ENCODE results near the gene NIN. TPM values are rescaled to one million over a fixed set of nuclear protein-coding genes. Genes with fewer than 3 reads are reported as not detected.

NIN gene
- total RNA-seq, 1 donor from 2014 or later, result 27.4 TPM

DNA sequence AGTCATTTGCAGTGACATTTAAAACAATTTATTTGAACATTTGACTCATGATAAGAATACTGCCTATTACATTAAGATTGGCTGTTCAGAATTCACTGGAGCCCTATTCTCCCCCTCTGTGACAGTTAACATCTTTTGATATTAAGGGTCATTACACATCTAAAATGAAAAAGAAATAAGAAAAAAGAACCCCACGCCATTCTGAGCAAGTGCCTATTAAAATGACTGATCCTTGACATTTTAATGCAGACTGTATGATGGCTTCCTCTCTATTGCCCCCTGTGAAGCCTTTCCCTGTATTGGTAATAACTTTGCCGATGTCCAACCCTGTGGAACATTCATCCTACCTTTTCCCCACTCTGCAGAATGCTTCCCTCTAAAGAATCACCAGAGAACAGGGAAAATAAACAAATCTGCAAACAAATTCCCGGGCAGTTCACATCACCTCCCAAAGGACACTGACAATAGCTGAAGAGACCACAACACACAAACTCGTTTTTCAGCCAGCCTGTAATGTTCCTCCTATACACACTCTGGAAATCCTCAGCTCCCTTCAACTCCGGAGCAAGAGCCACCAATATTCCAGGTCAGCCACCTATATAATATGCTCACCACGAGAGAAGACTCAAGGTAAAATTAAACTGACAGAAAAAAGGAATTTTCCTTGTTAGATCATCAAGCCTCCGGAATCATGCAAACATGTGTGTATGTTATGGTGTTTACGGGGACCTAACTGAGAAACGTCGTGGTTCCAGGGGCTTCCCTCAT, 2.1 kb downstream of the NIN start:
- intact Hi-C loops (cut with micrococcal nuclease), result no loop called here
- no peak overlapping the region for H3K27ac ChIP-seq (replicated peaks)
- no peaks in the 10 kb centered on the region for H3K9me3 ChIP-seq (replicated peaks)
- TF ChIP-seq, protein P1, sequence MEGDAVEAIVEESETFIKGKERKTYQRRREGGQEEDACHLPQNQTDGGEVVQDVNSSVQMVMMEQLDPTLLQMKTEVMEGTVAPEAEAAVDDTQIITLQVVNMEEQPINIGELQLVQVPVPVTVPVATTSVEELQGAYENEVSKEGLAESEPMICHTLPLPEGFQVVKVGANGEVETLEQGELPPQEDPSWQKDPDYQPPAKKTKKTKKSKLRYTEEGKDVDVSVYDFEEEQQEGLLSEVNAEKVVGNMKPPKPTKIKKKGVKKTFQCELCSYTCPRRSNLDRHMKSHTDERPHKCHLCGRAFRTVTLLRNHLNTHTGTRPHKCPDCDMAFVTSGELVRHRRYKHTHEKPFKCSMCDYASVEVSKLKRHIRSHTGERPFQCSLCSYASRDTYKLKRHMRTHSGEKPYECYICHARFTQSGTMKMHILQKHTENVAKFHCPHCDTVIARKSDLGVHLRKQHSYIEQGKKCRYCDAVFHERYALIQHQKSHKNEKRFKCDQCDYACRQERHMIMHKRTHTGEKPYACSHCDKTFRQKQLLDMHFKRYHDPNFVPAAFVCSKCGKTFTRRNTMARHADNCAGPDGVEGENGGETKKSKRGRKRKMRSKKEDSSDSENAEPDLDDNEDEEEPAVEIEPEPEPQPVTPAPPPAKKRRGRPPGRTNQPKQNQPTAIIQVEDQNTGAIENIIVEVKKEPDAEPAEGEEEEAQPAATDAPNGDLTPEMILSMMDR (IDR thresholded peaks at IDR 0.05; ENCODE audit: borderline replicate concordance), result no peak
- no peaks in the 10 kb centered on the region for H3K27me3 ChIP-seq (ENCODE audit: low read depth)
- H3K4me3 ChIP-seq, result peak overlapping the region; percentile 94
- H3K4me1 ChIP-seq, result peaks cover 53% of the 10 kb centered on the region
- DNase-seq, result no peak
- H3K36me3 ChIP-seq, result no peaks in the 10 kb centered on the region

DNA sequence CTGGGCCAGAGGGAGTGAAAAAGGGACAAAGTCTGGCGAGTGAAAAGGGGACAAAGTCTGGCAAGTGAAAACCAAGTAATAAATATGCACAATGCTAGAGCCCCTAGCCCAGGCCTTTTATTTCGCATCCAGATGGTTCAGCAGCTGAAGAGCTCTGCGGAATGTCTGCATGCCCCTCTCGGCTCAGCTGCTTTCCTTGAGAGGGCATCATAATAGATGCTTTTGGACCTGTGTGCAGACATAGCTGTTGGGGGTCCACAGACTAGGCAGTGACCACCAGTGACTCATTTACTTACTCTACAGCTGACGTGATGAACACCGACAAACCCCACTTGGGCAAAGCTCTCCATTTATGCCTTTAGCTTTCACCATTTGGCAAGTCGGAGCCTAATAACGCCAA, 4.3 kb downstream of the NIN start:
- TF ChIP-seq, protein P1 (IDR thresholded peaks at IDR 0.05; ENCODE audit: borderline replicate concordance), result no peak
- Histone ChIP-seq H3K27me3 (ENCODE audit: low read depth) (no peaks in the 10 kb centered on the region), H3K36me3 (no peaks in the 10 kb centered on the region), H3K4me1 (peaks cover 70% of the 10 kb centered on the region), H3K9me3 (replicated peaks) (no peaks in the 10 kb centered on the region), H3K27ac (replicated peaks) (no peak overlapping the region), H3K4me3 (no peak overlapping the region)
- DNase-seq, result no peak
- intact Hi-C loops (cut with micrococcal nuclease), result no loop called here

DNA sequence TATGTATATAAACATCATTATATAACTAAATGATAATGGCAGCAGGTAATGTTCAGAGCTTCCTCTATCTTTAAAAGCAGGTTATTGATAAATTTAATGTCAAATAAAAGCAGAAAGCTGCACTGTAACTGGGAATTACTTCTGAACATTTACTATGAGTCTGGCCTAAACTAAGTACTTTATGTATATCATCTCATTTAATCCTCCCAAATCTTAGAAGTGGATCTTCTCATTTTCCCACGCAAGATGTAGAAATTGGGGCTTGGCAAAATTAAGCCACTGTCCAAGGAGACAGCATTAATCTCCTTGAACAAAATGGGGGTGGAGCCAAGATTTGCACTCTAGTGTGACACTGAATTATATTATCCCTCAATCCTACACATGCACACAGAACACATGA, 5.7 kb downstream of the NIN start:
- Histone ChIP-seq H3K4me3 (no peak overlapping the region), H3K36me3 (no peaks in the 10 kb centered on the region), H3K27me3 (ENCODE audit: low read depth) (no peaks in the 10 kb centered on the region), H3K4me1 (peaks cover 68% of the 10 kb centered on the region), H3K9me3 (replicated peaks) (no peaks in the 10 kb centered on the region), H3K27ac (replicated peaks) (no peak overlapping the region)
- DNase-seq, result no peak
- TF ChIP-seq, protein P1 (IDR thresholded peaks at IDR 0.05; ENCODE audit: borderline replicate concordance), result no peak
- intact Hi-C loops (cut with micrococcal nuclease), result no loop called here

DNA sequence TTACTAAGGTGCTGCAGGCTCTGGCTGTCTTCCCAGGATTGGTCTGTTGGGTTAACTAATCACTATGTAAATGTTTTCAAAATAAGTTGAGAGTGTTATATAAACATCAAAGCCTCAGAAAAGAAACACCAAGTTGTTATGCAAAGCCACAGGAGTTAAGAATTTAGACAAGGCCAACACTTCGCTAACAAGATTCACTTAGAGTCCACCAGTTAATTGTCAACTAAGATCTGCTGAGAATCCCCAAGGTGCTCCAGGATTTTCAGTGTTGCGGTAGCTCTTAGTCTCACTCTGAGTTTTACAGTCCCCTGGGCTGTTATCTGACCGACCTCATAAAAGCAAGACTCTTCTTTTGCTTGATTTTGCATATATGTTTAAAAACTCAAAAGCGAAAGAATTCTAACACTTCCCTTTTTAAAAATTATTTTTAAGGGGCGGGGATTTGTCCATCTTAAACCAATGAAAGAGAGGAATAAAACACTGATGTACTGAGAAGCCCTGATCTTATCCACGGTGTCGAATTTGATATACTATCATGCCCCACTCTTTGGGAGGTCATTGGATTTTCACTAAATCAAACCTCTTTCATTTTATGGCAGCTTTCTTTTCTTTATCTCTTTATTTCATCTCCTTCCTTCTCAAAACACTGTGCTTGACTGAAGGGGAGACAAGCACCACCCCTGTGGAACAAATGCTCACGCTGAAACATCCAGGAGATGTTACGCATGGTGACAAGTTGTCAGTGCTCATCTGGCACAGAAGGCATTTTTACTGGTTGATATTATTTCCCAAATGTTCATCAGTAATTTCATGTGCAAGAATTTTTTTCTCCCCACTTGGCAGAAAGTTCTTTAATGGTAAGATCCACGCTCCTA, 7.0 kb downstream of the NIN start:
- Histone ChIP-seq H3K4me3 (peak overlapping the region; percentile 6), H3K4me1 (peaks cover 55% of the 10 kb centered on the region), H3K36me3 (no peaks in the 10 kb centered on the region), H3K27ac (replicated peaks) (peak overlapping the region; percentile 24), H3K9me3 (replicated peaks) (no peaks in the 10 kb centered on the region), H3K27me3 (ENCODE audit: low read depth) (no peaks in the 10 kb centered on the region)
- intact Hi-C loops (cut with micrococcal nuclease), result no loop called here
- TF ChIP-seq, protein P1 (IDR thresholded peaks at IDR 0.05; ENCODE audit: borderline replicate concordance), result no peak
- DNase-seq, result no peak

DNA sequence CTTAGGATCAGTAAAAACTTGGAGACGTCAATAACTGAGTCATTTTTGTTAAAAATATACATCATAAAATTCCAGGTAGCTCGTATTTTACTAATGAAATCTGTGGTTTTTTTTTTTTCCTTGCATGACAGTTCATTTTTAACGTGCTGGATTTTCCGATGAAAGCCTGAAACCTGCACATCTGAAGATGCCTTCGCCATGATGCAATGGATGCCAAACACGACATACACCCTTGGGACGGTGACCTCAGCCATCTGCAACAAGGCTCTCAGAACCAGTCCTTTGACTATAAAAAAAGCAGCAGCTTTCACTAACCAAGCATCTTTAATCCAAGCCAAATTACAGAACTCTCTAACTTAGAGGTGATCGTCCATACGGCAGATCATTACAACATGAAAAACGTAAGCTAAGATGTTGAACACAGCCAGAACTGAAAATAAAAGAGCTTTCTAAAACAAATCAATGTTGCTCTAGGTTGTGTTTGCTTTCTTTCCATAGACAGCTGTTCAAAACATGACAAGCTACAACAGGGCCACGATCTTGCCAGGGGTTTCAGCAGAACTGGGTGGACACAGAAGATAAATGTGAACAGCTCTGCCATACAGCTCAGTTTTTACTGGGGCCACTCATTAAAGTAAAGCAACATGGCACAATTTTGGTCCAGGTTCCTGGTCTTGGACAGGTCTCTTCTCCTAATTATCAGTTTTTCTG, 7.8 kb downstream of the NIN start:
- intact Hi-C loops (cut with micrococcal nuclease), result no loop called here
- no peaks in the 10 kb centered on the region for H3K9me3 ChIP-seq (replicated peaks)
- TF ChIP-seq, protein P1 (IDR thresholded peaks at IDR 0.05; ENCODE audit: borderline replicate concordance), result no peak
- no peaks in the 10 kb centered on the region for H3K27me3 ChIP-seq (ENCODE audit: low read depth)
- H3K27ac ChIP-seq (replicated peaks), result peak overlapping the region; percentile 24
- H3K4me3 ChIP-seq, result peak overlapping the region; percentile 6
- no peaks in the 10 kb centered on the region for H3K36me3 ChIP-seq
- H3K4me1 ChIP-seq, result peaks cover 47% of the 10 kb centered on the region
- DNase-seq, result peak; percentile 28

All from left ventricle myocardium inferior (tissue), 1 donor.